GM19397 (cell line): ENCODE data around the gene GPR151.

ENCODE experiments used
- ATAC-seq: cut with Tn5 transposase; IDR thresholded peaks from one replicate; pipeline ENCODE4 v1.9.1; 2021; ENCODE audit warnings: mild to moderate bottlenecking, moderate library complexity; ENCODE audit not compliant: unreplicated experiment

The GPR151 gene

DNA sequence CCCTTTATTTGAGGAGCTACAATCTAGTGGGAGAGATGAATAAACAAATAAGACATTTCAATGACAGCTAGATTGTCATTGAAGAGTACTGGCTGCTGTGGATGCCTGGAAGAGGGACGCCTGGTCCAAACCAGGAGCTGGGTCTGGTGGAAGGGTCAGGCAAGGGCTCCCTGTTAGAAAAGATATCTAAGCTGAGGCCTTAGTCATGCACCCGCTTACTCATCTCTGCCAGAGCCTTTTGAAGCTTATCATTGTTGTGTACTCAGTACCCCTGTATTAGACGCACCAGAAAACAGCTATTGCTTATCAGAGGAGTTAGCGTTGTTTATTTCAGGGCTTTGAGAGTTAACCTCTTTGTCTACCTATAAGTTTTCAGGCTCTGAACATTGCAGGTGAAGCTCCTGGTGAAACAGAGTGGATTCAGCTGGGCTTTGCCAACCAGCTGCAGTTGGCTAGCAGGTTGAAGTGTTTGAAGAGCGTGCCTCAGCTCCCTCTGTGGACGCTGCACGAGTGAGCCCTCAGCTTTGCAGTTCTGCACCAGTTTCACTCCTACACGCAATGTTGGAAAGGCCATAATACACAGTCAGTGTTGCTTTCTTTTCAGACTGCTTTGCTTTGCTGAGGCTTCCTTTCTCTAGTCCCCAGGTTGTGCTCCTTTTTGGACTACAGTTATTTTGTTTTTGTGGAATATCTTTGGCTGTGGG is 5.6 kb upstream of the GPR151 start:
- no peak for ATAC-seq

DNA sequence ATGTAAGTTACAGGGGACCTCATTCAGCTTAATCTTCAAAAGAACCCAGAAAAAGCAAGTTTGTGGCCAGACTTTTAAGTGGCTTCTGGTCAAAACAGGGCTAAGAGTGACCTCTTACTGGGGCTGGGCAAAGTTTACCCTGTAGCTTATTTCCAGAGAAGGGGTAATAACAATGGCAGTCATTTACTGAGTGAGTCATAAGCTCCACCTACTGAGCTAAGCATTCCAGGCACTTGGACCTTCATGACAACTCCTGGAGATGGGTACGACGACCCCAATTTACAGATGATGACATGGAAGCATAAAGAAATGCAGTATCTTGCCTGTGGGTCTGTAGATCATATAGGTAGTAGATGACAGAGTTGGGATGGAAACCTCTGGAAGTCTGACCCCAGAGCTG is 4.7 kb upstream of the GPR151 start:
- ATAC-seq: no peak

DNA sequence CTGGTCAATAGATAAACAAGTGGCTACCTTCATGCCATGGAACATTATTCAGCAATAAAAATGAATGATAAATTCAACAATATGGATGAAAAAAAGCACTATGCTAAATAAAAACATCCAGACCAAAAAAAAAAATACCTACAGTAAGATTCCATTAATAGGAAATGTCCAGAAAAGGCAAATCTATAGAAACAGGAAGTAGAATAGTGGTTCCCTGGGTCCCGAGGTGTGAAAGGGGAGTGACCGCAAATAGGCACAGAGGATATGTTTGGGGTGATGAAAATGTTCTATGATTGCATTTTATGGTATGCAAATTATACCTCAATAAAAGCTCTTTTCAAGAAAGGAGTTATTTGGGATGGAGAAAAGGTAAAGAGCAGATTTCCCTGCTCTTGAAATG is 3.6 kb upstream of the GPR151 start:
- no peak for ATAC-seq

DNA sequence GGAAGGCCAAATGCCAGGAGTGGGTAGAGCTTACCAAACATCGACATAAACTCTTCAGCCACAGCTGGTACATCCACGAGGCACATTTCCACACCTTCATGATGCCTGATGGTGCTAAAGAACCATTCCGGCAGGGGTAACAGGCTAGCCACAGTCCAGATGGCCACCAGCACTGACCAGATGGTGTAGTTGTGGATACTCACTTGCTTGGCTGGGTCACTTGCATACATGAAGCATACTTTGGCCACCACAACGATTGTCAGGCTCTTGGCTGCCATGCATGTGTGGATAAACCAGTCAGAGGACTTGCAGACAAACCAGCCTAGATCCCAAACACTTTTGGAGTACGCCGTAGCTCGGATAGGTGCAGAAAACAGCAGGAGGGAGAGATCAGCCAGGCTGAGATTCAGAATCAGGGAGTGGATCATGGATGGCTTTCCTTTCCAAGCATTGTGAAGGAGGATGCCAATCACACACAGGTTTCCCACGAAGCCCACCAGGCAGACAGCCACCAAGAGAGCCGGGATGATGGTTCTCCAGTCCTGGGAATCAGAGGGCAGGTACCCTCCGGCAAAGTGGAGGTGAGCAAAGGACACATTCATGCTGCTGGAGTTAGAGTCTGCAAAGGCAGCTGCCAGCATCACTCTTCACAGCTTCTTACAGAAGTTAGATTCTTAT is 378 bp downstream of the GPR151 start:
- no peak for ATAC-seq

DNA sequence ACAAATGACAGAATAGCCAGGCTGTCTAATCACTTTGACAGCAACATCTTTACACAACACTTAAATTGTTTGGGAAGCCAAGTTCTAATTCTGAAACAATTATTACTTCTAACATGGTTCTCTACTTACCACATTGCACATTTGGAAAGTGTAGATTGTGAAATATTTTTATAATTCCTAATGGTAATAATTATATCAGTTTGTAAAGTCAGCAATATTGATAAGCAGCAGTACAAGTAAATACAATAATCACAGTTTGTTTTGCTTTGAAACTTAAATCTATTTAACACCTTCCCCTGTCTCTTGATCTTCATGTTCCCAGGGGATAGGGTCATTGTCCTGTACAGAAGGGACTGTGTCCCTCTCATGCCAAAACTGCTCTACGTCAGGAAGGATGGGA is 1.4 kb downstream of the GPR151 start:
- no peak for ATAC-seq

DNA sequence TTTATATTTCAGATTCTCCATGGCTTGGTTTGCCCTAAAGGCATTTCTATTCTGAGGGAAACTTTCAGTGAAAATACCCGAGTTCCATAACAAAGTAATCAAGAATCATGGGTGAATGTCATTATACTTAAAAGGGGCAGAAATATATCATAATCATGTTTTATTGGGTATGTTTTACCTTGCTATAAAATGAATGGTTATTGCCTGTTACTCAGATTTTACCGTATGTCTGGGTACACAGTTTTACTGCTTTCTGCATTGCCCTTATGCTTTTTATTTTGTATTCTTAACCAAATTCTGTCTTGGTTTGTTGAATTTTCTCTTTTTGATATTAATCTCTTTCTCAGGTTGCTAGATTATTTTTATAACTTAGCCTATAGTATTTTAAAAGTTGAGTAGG is 2.5 kb downstream of the GPR151 start:
- no peak for ATAC-seq

DNA sequence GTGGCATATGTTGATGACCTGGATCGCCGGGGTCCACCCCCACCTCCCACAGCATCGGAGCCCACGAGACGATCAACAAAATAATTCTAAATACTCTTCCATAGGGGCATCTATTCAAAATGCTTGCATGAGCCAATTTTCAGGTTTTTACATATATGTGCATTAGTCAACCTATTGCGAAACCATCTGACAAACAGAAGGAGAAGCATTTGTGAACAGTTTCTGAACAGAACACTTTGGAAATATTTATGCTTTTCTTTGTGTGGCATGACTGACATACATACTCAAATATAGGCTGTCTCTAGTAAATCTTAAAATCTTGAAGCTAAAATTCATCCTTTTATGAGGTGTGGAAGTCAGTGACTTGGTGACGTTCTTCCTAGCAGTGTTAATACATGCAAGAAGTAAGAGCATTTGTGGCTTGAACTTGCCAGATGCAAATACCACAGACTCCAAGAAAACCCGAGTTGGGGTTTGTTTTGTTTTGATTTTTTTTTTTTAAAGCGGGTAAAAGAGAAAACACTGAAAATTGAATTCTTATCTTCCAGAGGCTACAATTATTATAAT is 5.3 kb downstream of the GPR151 start:
- ATAC-seq: no peak

DNA sequence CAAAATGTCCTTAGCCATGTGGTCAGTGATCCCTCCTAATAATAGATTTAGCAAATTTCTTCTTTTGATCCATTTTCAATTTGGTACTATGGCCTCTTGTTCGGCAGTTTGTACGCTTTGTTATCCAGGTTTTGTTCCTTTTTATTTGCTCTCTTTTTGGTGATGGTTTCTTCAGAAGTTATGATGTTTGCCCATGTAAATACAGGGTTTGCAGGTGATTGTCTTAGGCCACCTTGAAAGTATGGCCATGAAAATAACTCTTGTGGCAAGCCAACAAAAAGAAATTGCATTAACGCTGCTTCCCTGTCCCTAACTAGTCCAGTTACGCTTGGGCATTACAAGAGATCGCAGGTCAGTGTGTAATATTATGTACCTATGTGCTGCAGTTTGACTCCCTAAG is 8.6 kb downstream of the GPR151 start:
- ATAC-seq: no peak

DNA sequence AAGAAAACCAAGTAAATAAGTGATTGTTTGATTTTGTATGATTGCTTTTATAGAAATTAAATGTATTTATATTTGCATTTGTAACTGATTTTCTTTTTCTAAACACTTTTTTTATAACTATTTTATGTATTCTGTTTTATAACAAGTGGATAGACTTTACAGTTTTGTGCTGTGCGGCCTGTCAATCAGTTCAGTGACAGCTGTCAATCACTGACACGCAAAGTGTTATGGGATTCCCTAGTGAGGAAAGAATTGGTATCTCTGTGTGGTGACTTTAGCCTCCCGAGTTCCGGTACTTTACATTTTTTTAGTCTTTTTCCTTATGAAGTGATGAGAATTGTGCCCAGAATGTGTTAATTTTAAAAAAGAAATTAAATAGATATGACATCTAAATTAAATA is 16.3 kb downstream of the GPR151 start:
- ATAC-seq: no peak

DNA sequence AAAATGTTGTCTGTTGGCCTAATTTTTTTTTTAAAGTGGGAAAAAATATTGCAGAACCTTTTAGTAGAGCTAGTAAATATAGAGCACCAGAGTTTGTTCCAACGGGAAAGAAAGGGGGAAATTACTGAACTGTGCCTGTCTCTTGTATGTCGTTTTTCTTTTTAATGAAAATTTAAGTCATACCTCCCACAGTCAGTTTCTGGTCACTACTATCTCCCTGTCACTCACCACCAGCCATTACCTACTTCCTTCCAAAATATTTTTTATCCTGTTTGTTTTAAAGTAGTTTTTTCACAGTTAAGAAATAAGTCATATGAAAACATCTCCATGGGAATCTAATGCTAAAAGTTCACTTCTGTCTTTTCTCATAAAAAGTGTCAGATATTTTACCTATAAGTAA is 21.3 kb downstream of the GPR151 start:
- ATAC-seq: no peak

DNA sequence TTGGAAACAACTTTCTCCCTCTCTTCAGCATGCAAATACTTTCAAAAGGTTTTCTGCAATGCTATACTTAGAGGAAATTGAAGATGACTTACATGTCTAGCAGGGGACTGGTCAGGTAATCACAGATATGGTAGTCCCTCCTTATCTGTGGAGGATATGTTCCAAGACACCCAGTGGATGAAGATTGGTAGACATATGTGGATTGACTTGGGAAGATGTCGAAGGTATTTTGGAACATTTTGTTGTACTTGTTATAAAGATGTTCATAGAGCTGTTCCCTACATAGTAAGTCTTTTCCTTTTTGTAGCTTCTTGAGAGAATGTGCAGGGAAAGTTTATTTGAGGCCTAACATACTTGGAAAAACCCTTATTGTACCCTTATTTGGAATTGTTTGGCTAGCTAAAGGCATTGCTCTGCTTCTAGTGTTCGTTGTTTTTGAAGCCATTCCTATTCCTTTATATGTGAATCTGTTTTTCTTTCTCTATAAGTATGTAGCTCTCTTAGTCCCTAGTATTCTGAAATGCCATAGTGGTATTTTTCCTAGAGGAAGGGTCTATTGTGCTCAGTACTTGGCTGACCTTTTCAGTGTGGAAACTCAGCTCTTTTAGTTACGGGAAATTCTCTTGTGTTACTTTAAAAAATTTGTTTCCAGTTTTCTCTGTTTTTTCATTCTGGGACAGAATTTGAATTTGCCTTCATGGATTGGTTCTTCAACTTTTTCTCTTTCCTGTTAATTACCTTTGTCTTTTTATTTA is 25.7 kb downstream of the GPR151 start:
- ATAC-seq: no peak

DNA sequence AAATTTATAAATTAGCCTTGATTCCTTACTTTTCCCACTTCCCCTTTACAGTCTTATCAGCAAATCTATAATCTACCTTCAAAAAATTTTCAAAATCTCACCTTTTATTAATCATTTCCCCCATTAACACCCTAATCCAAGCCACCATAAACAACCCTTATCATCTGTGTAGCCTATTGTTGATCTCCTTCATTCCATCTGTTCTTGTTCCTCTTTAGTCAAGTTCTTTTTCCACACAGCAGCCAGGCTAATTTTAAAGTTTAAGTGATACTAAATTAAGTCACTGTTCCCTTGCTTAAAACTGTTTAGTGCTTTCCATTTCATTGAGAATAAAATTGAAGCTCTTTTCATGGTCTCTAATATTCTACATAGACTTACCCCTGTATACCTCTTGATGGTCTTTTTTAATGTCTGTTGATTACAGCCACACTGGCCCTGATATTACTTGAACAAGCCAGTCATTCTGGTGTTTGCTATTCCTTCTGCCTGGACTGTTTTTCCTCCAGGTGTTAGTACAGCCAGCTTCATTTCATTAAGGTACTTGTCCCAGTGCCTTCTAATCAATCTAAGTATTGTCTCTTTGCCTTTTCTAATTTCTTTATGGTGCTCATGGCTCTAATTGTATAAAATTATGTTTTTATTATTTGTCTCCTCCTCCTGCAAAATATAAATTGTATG is 31.1 kb downstream of the GPR151 start:
- no peak for ATAC-seq

DNA sequence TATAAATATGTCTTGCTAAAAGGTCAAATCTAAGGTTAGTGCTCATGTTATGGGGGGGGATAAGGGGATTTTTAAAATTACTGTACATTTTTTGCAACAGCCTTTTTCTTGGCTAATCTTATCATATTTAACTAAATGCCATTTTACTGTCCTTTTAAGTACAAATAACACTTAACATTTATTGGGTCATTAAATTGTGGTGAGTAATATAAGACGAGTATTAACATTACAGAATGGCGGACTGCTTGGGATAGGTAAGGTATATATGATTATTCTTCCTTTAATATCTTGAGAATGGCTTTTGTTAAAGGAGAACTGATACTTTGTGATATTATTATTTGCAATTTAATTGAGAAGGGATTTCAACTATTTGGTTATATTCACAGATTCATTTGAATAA is 33.2 kb downstream of the GPR151 start:
- ATAC-seq: no peak

DNA sequence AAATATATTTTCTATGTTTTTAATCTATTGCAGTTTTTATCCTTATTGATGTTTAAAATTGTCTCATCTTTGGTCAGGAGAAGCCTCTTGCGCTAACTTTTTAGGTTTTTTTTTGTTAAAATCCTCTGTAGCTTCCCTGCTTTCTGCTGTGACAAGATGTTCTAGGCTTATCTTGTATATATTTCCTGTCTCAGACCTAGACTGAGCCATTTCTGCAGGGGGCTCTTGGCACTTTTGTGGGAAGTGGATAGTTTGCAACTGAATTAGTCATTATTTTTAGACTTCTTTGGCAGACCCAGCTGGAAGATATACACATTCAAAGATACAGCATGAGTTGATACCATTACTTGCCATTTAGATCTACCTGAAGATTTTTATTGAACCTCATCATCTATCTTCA is 40.1 kb downstream of the GPR151 start:
- no peak for ATAC-seq

DNA sequence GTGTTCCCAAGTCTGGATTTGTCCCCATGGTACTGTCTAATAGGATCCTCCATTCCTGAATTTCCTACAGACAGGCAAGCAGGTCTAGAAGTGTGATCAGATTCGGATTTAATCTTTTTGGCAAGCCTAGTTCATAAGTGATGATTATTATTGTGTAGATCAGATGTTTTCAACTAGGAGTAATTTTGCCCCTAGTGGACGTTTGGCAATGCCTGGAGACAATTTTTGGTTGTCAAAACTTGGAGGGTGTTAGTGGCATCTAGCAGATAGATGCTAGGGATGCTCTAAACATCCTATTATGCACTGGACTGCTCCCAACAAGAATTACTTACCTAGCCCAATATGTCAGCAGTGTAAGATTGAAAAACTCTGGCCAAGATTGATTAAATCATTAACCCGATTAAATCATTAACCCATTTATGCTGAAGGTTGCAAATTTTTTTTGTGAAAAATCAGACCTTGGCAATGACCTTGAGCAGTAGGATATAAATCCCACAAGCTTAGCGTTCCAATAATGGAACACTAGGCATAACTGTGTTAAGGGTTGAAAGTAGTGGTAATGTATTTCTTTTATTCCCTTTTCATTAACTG is 40.7 kb downstream of the GPR151 start:
- ATAC-seq: no peak

DNA sequence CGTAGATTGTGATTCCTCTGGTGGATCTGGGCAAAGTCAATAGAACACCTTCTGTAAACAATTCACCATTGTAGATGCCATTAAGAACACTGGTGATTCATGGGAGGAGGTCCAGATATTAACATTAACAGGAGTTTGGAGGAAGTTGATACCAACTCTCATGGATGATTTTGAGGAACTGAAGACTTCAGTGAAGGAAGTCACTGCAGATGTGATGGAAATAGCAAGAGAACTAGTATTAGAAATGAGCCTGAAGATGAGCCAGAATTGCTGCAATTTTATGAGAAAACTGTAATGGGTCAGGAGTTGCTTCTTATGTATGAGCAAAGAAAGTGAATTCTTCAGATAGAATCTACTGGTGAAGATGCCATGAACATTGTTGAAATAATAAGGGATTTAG is 41.9 kb downstream of the GPR151 start:
- ATAC-seq: no peak

DNA sequence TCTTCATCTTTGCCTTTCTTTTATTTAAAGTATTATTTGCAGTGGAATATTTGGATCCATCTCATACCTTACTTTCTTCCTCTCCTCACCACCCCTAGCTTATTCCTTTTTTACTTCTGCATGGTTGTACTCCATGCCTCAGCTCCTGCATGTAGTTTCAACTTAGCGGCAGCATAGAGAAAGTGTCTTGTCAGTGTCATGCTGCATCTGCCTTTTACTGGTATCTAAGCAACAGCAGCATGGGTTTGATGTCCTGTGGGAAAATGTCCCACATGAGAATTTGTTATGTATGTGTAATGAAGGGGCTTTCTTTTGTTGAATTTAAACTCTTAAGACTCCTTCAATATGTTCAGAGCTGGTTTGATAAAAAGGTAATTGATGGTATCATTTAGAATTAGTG is 48.2 kb downstream of the GPR151 start:
- ATAC-seq: no peak

DNA sequence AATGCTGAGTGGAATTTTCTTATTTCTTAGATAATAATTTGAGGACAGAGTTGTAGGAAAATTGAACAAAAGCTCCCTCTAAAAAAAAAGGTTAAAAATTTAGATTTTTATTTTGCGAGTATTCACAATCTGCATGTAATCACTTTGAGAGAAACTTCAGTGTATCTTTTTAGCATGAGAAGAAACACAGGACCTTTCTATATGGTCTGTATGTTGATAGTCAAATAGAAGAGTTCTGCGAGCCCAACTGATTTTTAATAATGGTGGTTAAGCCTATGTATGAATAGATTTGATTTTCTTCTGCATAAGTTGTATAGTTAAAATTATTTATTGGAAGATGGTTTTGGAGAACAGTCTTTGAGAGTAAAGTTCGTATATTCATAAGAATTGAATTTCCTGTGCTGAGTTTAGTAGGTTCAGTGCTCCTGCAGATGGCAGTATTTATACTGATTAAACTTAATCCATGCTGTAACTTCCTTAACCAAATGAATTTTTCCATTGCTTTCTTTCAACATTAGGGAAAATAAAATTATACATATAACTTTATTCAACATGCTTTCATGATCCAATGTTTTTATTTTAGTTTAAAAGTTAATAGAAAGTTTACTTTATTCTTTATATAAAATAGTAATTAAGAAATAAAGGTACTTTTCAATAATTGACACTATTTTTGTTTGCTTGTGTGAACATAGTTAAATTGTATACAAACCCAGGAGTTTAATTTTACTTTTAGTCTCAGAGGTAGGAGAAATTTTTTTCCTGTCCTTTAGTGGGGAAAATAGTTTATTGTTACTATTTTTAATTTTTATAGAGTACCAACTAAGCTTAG is 49.3 kb downstream of the GPR151 start:
- no peak for ATAC-seq

DNA sequence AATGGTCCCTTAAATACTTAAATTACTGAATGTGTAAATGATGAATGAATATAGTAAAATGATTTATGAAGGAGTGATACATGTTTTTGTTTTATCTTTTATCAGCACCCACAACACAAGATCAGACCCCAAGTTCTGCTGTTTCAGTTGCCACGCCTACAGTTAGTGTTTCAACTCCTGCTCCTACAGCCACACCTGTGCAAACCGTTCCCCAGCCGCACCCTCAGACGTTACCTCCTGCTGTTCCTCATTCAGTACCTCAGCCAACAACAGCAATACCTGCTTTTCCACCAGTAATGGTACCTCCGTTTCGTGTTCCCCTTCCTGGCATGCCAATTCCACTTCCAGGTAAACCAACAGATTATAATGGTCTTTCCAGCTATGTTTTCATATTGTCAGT is 52.5 kb downstream of the GPR151 start:
- ATAC-seq: no peak
